Right lobe of liver (tissue), 6 donors: ENCODE data around the gene METTL22. TPM values are rescaled to one million over a fixed set of nuclear protein-coding genes. Genes with fewer than 3 reads are reported as not detected.

ENCODE experiments used
- ATAC-seq, 4 donors: fragments of 200-7000 bp; cut with Tn5 transposase; one replicate each; pipeline ENCODE4 v1.9.1; 2020; ENCODE audit warnings: mild to moderate bottlenecking in 4 of 4, moderate library complexity in 4 of 4
- DNase-seq, 3 donors: peaks; one replicate each; pipeline ENCODE4 v3.0.0-alpha.2; 2020
- H3K27ac ChIP-seq, 3 donors: fragments of 200-600 bp; one replicate each; pipeline ENCODE4 v1.8.0; 2022
- H3K27me3 ChIP-seq, 2 donors: fragments of 200-600 bp; one replicate each; pipeline ENCODE4 v1.8.0; 2022
- H3K36me3 ChIP-seq, 4 donors: fragments of 200-600 bp; sonication (generic) in 1 of 4; one replicate each; pipeline versions ENCODE4 v1.5.1 to v1.8.0; 2017 to 2022; ENCODE audit warnings: control low read depth in 1 of 4
- H3K4me1 ChIP-seq, 4 donors: fragments of 200-600 bp; sonication (generic) in 1 of 4; one replicate each; pipeline versions ENCODE4 v1.5.1 to v1.8.0; 2017 to 2022; ENCODE audit warnings: control low read depth in 1 of 4
- H3K4me3 ChIP-seq, 3 donors: fragments of 200-600 bp; one replicate each; pipeline ENCODE4 v1.8.0; 2022
- H3K9me3 ChIP-seq, 4 donors: fragments of 200-600 bp; sonication (generic) in 1 of 4; one replicate each; pipeline versions ENCODE4 v1.5.1 to v1.8.0; 2017 to 2022; ENCODE audit warnings: control low read depth in 1 of 4
- POLR2A ChIP-seq: fragments of 450-650 bp; IDR thresholded peaks from one replicate; pipeline ENCODE4 v1.6.1; 2017; ENCODE audit warnings: antibody characterized with exemption, mild to moderate bottlenecking
- WGBS: methylation state at CpG from one replicate; pipeline ENCODE4 v1.1.6; 2018; ENCODE audit warnings: low coverage, low lambda C conversion rate; ENCODE audit not compliant: insufficient coverage; ENCODE audit errors: missing lambda C conversion rate; 5-methylcytosine and 5-hydroxymethylcytosine counted together
- intact Hi-C, 2 donors: fragments of 100-400 bp; cut with DNase I; formaldehyde crosslinking; loops; one replicate each; pipeline versions ENCODE4 v1.11.2 to v1.14.1; 2022
- total RNA-seq, 6 experiments: library from RNA; depleted of rRNA in 2 of 6; stranded (reverse); fragments of >200 nt in 2 of 6; fragmentation: NEBNext Ultra II Directional in 3 of 6; extraction: Animal tissue kit (Norgen Biotek cat#: 25700) in 3 of 6; gene quantifications; one replicate each; pipeline versions ENCODE4 v1.1.0 to v1.2.4, GENCODE V29; 2016 to 2023
- TF ChIP-seq, protein P1 (sequence below), 4 donors: fragments of 200-600 bp in 3 of 4; fragments of 450-650 bp in 1 of 4; IDR thresholded peaks; one replicate each; pipeline versions ENCODE4 v1.5.1 to v1.8.0; 2016 to 2022; ENCODE audit warnings: antibody characterized with exemption in 4 of 4, mild to moderate bottlenecking in 2 of 4
- donor health status: DM: no; HTN: yes; CAD: no.
- donor health status: DM: no; HTN: no; CAD: no.
- donor health status: DM: no; HTN: no; CAD: no.
- donor health status: DM: no; HTN: yes; CAD: no.
- donor health status: DM: no; HTN: yes; CAD: no.

METTL22 gene
- total RNA-seq, 6 experiments from 2014 or later = 11.3 to 15.2 (median 13.7) TPM

DNA sequence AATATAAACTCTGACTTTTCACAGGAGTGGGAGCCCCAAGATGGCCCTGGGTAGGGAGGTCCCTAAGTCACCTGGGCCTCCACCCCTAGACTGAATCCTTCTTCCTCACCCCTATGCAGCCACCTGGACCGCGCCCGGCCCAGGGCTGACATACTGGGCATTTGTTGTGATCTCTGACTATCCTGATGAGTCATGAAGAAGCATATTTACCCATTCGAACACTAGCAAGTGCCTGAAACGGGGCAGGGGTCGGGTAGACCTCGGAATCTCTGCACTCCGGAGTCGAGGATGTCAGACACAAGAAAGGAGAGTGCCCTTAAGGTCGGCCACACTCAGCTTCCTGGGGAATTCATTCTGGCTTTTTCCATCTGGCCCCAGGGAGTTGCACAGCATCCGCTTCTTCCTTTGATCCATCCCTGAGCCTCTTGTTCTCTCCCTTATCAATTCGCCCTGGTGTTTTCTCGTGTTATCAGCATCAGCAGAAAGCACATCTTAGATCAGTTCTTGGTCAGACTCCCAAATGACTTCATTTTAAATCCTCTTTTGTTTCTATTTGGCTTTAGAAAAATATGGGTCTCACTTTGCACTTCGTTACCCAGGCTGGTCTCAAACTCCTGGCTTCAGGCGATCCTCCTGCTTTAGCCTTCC, 10.4 kb downstream of the METTL22 start:
- ATAC-seq (peak in 1 of 4 donors; percentile 11), DNase-seq (no peak)
- Histone ChIP-seq H3K27ac (peak overlapping the region in 2 of 3 donors; percentile 47 to 51), H3K4me3 (no peak overlapping the region), H3K27me3 (no peaks in the 10 kb centered on the region), H3K9me3 (no peaks in the 10 kb centered on the region), H3K36me3 (peaks cover 4 to 83% (median 21%) of the 10 kb centered on the region in 4 donors), H3K4me1 (no peaks in the 10 kb centered on the region)
- 69% methylated on average over 7 of the region's 15 CpGs for WGBS
- intact Hi-C loops = loop anchor here in 1 of 2 donors (10.0 kb wide), 1 partner anchor 57 kb away; no protein-coding TSS in a partner anchor
- TF ChIP-seq POLR2A = no peak
- TF ChIP-seq, protein P1, sequence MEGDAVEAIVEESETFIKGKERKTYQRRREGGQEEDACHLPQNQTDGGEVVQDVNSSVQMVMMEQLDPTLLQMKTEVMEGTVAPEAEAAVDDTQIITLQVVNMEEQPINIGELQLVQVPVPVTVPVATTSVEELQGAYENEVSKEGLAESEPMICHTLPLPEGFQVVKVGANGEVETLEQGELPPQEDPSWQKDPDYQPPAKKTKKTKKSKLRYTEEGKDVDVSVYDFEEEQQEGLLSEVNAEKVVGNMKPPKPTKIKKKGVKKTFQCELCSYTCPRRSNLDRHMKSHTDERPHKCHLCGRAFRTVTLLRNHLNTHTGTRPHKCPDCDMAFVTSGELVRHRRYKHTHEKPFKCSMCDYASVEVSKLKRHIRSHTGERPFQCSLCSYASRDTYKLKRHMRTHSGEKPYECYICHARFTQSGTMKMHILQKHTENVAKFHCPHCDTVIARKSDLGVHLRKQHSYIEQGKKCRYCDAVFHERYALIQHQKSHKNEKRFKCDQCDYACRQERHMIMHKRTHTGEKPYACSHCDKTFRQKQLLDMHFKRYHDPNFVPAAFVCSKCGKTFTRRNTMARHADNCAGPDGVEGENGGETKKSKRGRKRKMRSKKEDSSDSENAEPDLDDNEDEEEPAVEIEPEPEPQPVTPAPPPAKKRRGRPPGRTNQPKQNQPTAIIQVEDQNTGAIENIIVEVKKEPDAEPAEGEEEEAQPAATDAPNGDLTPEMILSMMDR (IDR thresholded peaks at IDR 0.05) = no peak

DNA sequence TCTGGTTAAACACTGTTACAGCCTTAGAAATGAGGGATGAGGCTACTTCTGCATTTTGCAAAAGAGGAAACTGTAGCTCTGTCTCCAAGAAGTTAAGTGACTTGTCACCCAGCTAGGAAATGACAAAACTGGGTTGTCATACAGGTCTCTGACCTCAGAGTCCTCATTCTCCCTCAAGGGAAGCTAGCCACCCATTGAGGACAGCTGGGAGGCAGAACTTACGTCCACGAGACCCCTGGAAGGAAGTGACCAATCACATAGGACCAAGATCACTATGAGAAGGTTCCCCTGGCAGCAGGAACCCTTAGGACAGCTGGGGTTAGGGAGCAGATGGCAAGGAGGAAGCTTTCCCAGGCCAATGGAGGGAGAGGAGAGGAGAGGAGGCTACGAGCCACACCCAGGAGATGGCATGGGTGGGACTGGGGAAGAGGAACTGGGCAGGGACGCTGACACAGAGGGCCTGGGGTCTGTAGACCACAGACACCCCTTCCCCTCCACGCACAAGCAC, 11.2 kb downstream of the METTL22 start:
- Histone ChIP-seq H3K27me3 (no peaks in the 10 kb centered on the region), H3K36me3 (peaks cover 4 to 77% (median 24%) of the 10 kb centered on the region in 4 donors), H3K9me3 (no peaks in the 10 kb centered on the region), H3K4me3 (no peak overlapping the region), H3K27ac (peak overlapping the region; percentile 21 to 51 (median 47)), H3K4me1 (no peaks in the 10 kb centered on the region)
- ATAC-seq = peak; percentile 66 to 83 (median 76)
- intact Hi-C loops = loop anchor here in 1 of 2 donors (10.0 kb wide), 1 partner anchor 58 kb away; no protein-coding TSS in a partner anchor
- TF ChIP-seq POLR2A = no peak
- TF ChIP-seq, protein P1 (IDR thresholded peaks at IDR 0.05) = no peak
- peak in 2 of 3 donors; percentile 51 to 64 for DNase-seq
- WGBS = 63% methylated on average over 4 of the region's 5 CpGs

DNA sequence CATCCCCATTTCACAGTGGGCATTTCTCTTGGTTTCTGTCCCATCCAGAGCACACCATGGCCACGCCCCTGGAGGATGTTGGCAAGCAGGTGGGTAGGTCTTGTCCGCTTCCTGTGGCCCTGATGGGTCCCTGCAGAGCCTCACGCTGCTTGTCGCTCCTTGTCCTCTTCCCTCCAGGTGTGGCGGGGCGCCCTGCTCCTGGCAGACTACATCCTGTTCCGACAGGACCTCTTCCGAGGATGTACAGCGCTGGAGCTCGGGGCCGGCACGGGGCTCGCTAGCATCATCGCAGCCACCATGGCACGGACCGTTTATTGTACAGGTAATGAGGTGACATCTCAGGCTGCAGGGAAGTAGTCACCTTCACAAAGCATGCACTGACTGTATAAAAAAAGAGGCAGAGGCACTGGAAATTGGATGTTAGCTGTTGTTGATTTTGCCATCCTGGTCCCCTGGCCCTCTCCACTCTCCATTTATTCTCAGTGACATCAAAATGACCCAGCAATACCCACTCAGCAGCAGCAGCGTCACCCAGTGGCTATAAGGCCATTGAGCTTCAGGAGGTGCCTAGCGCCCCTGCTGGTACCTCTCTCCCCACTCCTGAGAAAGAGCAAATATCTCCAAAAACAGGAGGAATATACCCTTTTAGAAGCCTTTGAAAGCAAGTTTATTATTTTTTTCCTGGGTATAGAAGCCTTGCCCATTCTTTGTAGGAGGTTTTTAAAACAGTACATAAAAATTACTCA, 13.7 kb downstream of the METTL22 start:
- Histone ChIP-seq H3K9me3 (no peaks in the 10 kb centered on the region), H3K36me3 (peaks cover 5 to 71% (median 22%) of the 10 kb centered on the region in 4 donors), H3K4me3 (no peak overlapping the region), H3K27ac (no peak overlapping the region), H3K27me3 (no peaks in the 10 kb centered on the region), H3K4me1 (no peaks in the 10 kb centered on the region)
- TF ChIP-seq, protein P1 (IDR thresholded peaks at IDR 0.05) = no peak
- no peak for TF ChIP-seq POLR2A
- WGBS = 84% methylated on average over 8 of the region's 18 CpGs
- DNase-seq (no peak), ATAC-seq (no peak)
- intact Hi-C loops = loop anchor here in 1 of 2 donors (10.0 kb wide), 1 partner anchor 60 kb away; no protein-coding TSS in a partner anchor

DNA sequence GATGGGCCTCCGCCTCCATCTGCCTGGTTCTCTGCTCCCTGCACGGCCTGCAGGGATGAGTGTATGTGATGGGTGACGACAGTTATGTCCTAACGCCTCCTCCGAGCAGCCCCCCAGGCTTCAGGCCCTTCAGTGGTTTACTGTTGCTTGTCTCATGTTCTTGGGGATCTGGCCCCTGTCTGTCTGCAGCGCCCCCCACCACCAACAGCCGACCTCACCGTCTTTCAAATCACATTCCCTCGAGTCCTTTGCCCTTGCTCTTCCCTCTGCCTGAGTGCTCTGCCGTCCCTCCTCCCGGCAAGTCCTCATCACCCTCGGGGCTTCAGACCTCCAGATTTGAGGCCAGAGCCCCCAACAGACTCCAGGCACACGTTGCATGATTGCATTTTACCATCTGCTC, 18.2 kb downstream of the METTL22 start:
- DNase-seq = no peak
- no peak for TF ChIP-seq POLR2A
- TF ChIP-seq, protein P1 (IDR thresholded peaks at IDR 0.05) = no peak

More for the DNA sequence above, 18.2 kb downstream of the METTL22 start:
- H3K36me3 ChIP-seq = peaks cover 5 to 80% (median 35%) of the 10 kb centered on the region in 4 donors
- no peaks in the 10 kb centered on the region for H3K27me3 ChIP-seq
- ATAC-seq = no peak
- no peaks in the 10 kb centered on the region for H3K4me1 ChIP-seq
- H3K4me3 ChIP-seq = no peak overlapping the region
- H3K27ac ChIP-seq = no peak overlapping the region
- intact Hi-C loops = loop anchor here in 1 of 2 donors (10.0 kb wide), 1 partner anchor 65 kb away; no protein-coding TSS in a partner anchor
- H3K9me3 ChIP-seq = no peaks in the 10 kb centered on the region
- WGBS = 92% methylated on average over 8 of the region's 13 CpGs
